SK-N-SH treated with all-trans-retinoic acid at 6 μM for 48 hours (cell line): ENCODE data around the gene PLEKHG4B.

Source experiments
- ATAC-seq: fragments of 200-7000 bp; cut with Tn5 transposase; 3 replicates; pipeline ENCODE4 v1.9.1; 2020; ENCODE audit warnings: mild to moderate bottlenecking, moderate library complexity
- ARNTL ChIP-seq: fragments of 450-650 bp; formaldehyde crosslinking; IDR thresholded peaks from 2 replicates; pipeline ENCODE4 v1.5.0; 2020; ENCODE audit warnings: low read depth, mild to moderate bottlenecking, moderate library complexity, borderline replicate concordance
- BACH2 ChIP-seq: fragments of 250-450 bp; sonication (Bioruptor Pico); IDR thresholded peaks from 2 replicates; pipeline ENCODE4 v1.9.0; 2021; ENCODE audit warnings: mild to moderate bottlenecking, borderline replicate concordance
- CSDC2 ChIP-seq: fragments of 250-450 bp; sonication (Bioruptor Pico); IDR thresholded peaks from 2 replicates; pipeline ENCODE4 v1.5.0; 2020; ENCODE audit warnings: mild to moderate bottlenecking, moderate library complexity
- ESRRG ChIP-seq: fragments of 250-450 bp; sonication (Bioruptor Pico); IDR thresholded peaks from 2 replicates; pipeline ENCODE4 v1.6.1; 2021; ENCODE audit warnings: mild to moderate bottlenecking
- GLIS3 ChIP-seq: fragments of 250-450 bp; sonication (Bioruptor Pico); IDR thresholded peaks from 2 replicates; pipeline ENCODE4 v1.5.0; 2020; ENCODE audit warnings: mild to moderate bottlenecking, moderate library complexity
- ISL1 ChIP-seq: fragments of 250-450 bp; sonication (Bioruptor Pico); IDR thresholded peaks from 2 replicates; pipeline ENCODE4 v2.1.2; 2022; ENCODE audit warnings: mild to moderate bottlenecking, moderate library complexity
- OSR1 ChIP-seq: fragments of 250-450 bp; sonication (Bioruptor Pico); IDR thresholded peaks from 2 replicates; pipeline ENCODE4 v1.8.0; 2022; ENCODE audit warnings: moderate library complexity, mild to moderate bottlenecking, inconsistent platforms
- PPARA ChIP-seq: fragments of 250-450 bp; sonication (Bioruptor Pico); IDR thresholded peaks from 2 replicates; pipeline ENCODE4 v1.5.0; 2020; ENCODE audit warnings: mild to moderate bottlenecking, borderline replicate concordance
- RARB ChIP-seq: fragments of 250-450 bp; sonication (Bioruptor Pico); IDR thresholded peaks from 2 replicates; pipeline ENCODE4 v1.8.0; 2021; ENCODE audit warnings: mild to moderate bottlenecking, moderate library complexity
- SNAI2 ChIP-seq: fragments of 250-450 bp; sonication (Bioruptor Pico); IDR thresholded peaks from 2 replicates; pipeline ENCODE4 v1.5.0; 2020; ENCODE audit warnings: mild to moderate bottlenecking, moderate library complexity
- TCF4 ChIP-seq: fragments of 250-450 bp; sonication (Bioruptor Pico); IDR thresholded peaks from 2 replicates; pipeline ENCODE4 v1.8.0; 2021; ENCODE audit warnings: mild to moderate bottlenecking, moderate library complexity, borderline replicate concordance
- TOX ChIP-seq: fragments of 250-450 bp; sonication (Bioruptor Pico); IDR thresholded peaks from 2 replicates; pipeline ENCODE4 v1.8.0; 2021; ENCODE audit warnings: mild to moderate bottlenecking, moderate library complexity, borderline replicate concordance
- ZC3H10 ChIP-seq: fragments of 250-450 bp; sonication (Bioruptor Pico); IDR thresholded peaks from 2 replicates; pipeline ENCODE4 v1.5.1; 2021; ENCODE audit warnings: mild to moderate bottlenecking, moderate library complexity
- ZFP30 ChIP-seq: fragments of 450-650 bp; formaldehyde crosslinking; IDR thresholded peaks from 2 replicates; pipeline ENCODE4 v1.5.0; 2022; ENCODE audit warnings: mild to moderate bottlenecking, moderate library complexity
- ZNF565 ChIP-seq: fragments of 450-650 bp; formaldehyde crosslinking; conservative IDR thresholded peaks from 2 replicates; pipeline ENCODE4 v1.5.0; 2020; ENCODE audit warnings: low read depth, mild to moderate bottlenecking, moderate library complexity
- ZNF70 ChIP-seq: fragments of 450-650 bp; formaldehyde crosslinking; IDR thresholded peaks from 2 replicates; pipeline ENCODE4 v1.5.0; 2020; ENCODE audit warnings: mild to moderate bottlenecking, moderate library complexity
- ZNF8 ChIP-seq: fragments of 450-650 bp; formaldehyde crosslinking; IDR thresholded peaks from 2 replicates; pipeline ENCODE4 v1.5.0; 2020; ENCODE audit warnings: mild to moderate bottlenecking, moderate library complexity
- TF ChIP-seq, protein P1 (sequence below): fragments of 250-450 bp; sonication (Bioruptor Pico); IDR thresholded peaks from 2 replicates; pipeline ENCODE4 v1.8.0; 2020; ENCODE audit warnings: mild to moderate bottlenecking, moderate library complexity, borderline replicate concordance
- TF ChIP-seq, protein P2 (sequence below): fragments of 250-450 bp; sonication (Bioruptor Pico); IDR thresholded peaks from 2 replicates; pipeline ENCODE4 v1.5.1; 2021; ENCODE audit warnings: mild to moderate bottlenecking, moderate library complexity
- TF ChIP-seq, protein P3 (sequence below): fragments of 250-450 bp; sonication (Bioruptor Pico); IDR thresholded peaks from 2 replicates; pipeline ENCODE4 v1.8.0; 2021; ENCODE audit warnings: low read depth, mild to moderate bottlenecking, moderate library complexity, borderline replicate concordance
- TF ChIP-seq, protein P4 (sequence below): fragments of 250-450 bp; sonication (Bioruptor Pico); IDR thresholded peaks from 2 replicates; pipeline ENCODE4 v1.5.0; 2020; ENCODE audit warnings: mild to moderate bottlenecking, moderate library complexity
- TF ChIP-seq, protein P5 (sequence below): fragments of 250-450 bp; sonication (Bioruptor Pico); IDR thresholded peaks from 2 replicates; pipeline ENCODE4 v1.5.1; 2020; ENCODE audit warnings: low read depth, mild to moderate bottlenecking, moderate library complexity

The PLEKHG4B gene

DNA sequence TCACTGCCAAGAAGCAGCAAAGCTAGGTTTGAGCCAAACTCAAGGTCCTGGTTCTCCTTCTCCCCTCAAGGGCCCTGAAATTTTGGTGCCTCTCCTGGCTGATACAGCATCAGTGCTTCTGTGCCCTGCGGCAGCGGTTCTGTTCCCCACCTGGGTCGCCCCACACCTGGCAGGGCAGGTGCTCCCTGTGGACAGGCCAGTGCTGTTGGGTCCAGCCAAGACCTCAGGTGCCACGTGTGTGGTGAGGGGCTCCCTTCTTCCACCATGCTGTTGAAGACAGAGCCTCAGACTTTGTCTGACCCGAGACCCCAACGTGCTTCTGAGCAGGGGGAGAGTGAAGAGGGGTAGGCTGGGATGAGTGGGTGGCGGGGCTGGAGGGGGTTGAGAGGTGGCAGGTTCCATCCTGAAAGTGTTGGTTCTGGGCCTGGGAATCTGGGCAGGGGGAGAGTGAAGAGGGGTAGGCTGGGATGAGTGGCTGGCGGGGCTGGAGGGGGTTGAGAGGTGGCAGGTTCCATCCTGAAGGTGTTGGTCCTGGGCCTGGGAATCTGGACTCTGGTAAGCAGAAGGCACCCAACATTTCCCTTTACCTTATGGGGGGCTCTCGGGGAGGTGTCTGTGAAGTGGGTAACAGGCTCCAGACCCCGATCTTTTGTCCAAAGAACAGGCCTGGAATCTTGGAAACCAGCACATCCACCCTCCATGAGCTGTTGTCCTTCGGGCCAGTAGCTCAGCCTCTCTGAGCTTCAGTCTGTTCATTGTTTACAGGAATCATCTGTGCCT lies 2.3 kb downstream of the PLEKHG4B start (continued):
- no peak for TF ChIP-seq BACH2
- no peak for TF ChIP-seq OSR1 (CRISPR knock-in tag)
- TF ChIP-seq, protein P1, sequence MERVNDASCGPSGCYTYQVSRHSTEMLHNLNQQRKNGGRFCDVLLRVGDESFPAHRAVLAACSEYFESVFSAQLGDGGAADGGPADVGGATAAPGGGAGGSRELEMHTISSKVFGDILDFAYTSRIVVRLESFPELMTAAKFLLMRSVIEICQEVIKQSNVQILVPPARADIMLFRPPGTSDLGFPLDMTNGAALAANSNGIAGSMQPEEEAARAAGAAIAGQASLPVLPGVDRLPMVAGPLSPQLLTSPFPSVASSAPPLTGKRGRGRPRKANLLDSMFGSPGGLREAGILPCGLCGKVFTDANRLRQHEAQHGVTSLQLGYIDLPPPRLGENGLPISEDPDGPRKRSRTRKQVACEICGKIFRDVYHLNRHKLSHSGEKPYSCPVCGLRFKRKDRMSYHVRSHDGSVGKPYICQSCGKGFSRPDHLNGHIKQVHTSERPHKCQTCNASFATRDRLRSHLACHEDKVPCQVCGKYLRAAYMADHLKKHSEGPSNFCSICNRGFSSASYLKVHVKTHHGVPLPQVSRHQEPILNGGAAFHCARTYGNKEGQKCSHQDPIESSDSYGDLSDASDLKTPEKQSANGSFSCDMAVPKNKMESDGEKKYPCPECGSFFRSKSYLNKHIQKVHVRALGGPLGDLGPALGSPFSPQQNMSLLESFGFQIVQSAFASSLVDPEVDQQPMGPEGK = no peak
- no peak for TF ChIP-seq TOX (CRISPR knock-in tag)

DNA sequence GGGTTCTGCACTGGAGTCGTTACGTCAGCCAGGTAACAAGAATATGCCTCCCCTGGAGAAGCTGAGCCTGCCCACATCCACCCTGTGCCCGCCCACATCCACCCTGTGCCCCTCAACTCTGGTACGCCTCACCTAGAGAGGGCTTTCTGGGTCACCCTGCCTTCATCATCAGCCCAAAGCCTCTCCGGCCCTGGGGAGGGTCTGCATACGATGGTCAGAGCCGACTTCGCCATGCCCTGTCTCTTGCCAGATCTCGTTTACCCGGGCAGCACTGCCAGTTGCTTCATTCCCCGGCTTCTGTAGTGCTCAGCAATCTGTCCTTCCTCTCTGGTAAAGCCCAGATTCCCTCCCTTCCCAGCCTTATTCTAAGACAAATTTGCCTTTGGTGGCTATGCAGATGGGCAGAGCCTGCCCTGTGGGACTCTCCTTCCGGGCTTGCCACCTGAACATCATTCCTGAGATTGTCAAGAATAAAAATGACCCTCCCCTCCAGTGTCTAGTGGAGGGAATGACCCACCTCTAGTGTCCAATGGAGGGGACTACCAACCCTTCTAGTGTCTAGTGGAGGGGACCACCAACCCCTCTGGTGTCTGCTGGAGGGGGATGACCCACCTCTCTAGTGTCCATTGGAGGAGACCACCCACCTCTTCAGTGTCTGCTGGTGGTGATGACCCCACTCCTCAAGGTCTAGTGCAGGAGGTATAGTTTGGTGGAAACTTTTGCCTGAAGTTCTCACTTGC lies 3.4 kb downstream of the PLEKHG4B start:
- no peak for ATAC-seq
- TF ChIP-seq BACH2 = no peak
- no peak for TF ChIP-seq GLIS3
- no peak for TF ChIP-seq ARNTL (CRISPR knock-in tag)
- TF ChIP-seq TOX (CRISPR knock-in tag) = no peak
- TF ChIP-seq SNAI2 = no peak
- TF ChIP-seq, protein P2, sequence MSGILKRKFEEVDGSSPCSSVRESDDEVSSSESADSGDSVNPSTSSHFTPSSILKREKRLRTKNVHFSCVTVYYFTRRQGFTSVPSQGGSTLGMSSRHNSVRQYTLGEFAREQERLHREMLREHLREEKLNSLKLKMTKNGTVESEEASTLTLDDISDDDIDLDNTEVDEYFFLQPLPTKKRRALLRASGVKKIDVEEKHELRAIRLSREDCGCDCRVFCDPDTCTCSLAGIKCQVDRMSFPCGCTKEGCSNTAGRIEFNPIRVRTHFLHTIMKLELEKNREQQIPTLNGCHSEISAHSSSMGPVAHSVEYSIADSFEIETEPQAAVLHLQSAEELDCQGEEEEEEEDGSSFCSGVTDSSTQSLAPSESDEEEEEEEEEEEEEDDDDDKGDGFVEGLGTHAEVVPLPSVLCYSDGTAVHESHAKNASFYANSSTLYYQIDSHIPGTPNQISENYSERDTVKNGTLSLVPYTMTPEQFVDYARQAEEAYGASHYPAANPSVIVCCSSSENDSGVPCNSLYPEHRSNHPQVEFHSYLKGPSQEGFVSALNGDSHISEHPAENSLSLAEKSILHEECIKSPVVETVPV = no peak
- TF ChIP-seq, protein P3, sequence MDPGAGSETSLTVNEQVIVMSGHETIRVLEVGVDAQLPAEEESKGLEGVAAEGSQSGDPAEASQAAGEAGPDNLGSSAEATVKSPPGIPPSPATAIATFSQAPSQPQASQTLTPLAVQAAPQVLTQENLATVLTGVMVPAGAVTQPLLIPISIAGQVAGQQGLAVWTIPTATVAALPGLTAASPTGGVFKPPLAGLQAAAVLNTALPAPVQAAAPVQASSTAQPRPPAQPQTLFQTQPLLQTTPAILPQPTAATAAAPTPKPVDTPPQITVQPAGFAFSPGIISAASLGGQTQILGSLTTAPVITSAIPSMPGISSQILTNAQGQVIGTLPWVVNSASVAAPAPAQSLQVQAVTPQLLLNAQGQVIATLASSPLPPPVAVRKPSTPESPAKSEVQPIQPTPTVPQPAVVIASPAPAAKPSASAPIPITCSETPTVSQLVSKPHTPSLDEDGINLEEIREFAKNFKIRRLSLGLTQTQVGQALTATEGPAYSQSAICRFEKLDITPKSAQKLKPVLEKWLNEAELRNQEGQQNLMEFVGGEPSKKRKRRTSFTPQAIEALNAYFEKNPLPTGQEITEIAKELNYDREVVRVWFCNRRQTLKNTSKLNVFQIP (CRISPR knock-in tag) = no peak
- TF ChIP-seq PPARA (CRISPR knock-in tag) = no peak
- no peak for TF ChIP-seq TCF4 (CRISPR knock-in tag)
- no peak for TF ChIP-seq ZC3H10 (CRISPR knock-in tag)
- TF ChIP-seq OSR1 (CRISPR knock-in tag) = no peak

DNA sequence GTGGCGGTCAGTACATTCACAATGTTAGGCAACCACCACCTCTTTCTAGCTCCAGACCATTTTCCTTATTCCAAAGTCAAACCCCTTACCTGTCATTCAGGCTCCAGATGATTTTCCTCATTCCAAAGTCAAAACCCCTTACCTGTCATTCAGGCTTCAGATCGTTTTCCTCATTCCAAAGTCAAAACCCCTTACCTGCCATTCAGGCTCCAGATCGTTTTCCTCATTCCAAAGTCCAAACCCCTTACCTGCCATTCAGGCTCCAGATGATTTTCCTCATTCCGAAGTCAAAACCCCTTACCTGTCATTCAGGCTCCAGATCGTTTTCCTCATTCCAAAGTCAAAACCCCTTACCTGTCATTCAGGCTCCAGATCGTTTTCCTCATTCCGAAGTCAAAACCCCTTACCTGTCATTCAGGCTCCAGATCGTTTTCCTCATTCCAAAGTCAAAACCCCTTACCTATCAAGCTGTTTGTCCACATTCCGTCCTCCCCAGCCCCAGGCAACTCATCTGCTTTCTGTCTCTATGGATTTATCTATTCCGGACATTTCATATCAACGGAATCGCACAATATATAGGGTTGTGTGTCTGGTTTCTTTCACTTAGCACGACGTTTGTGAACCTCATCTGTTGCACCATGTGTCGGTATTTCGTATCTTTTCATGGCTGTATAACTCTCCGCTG lies 5.2 kb downstream of the PLEKHG4B start:
- TF ChIP-seq TOX (CRISPR knock-in tag) = no peak
- TF ChIP-seq ZC3H10 (CRISPR knock-in tag) = no peak
- no peak for TF ChIP-seq ZNF565
- TF ChIP-seq, protein P2 = no peak
- TF ChIP-seq ZFP30 (CRISPR knock-in tag) = no peak
- no peak for TF ChIP-seq ESRRG (CRISPR knock-in tag)
- ATAC-seq = no peak

DNA sequence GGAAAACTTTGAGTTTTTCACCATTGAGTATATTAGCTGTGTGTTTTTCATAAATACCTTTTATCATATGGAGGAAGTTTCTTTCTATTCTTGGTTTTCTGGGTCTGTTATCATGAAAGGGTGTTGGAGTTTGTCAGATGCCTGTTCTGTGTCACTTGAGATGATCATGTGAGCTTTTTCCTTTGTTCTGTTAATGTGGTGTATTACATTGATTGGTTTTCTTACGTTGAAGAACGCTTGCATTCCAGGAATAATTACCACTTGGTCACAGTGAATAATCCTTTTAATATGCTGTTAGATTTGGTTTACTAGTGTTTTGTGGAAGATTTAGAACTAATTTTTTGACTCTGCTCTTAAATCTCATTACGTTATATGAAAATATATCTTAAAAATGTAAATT lies 7.8 kb downstream of the PLEKHG4B start:
- TF ChIP-seq CSDC2 (CRISPR knock-in tag) (no peak), ISL1 (CRISPR knock-in tag) (no peak), BACH2 (no peak), ZNF70 (CRISPR knock-in tag) (no peak), ZFP30 (CRISPR knock-in tag) (no peak), ZNF8 (no peak), RARB (CRISPR knock-in tag) (no peak), ZNF565 (no peak), GLIS3 (no peak)
- TF ChIP-seq, protein P4, sequence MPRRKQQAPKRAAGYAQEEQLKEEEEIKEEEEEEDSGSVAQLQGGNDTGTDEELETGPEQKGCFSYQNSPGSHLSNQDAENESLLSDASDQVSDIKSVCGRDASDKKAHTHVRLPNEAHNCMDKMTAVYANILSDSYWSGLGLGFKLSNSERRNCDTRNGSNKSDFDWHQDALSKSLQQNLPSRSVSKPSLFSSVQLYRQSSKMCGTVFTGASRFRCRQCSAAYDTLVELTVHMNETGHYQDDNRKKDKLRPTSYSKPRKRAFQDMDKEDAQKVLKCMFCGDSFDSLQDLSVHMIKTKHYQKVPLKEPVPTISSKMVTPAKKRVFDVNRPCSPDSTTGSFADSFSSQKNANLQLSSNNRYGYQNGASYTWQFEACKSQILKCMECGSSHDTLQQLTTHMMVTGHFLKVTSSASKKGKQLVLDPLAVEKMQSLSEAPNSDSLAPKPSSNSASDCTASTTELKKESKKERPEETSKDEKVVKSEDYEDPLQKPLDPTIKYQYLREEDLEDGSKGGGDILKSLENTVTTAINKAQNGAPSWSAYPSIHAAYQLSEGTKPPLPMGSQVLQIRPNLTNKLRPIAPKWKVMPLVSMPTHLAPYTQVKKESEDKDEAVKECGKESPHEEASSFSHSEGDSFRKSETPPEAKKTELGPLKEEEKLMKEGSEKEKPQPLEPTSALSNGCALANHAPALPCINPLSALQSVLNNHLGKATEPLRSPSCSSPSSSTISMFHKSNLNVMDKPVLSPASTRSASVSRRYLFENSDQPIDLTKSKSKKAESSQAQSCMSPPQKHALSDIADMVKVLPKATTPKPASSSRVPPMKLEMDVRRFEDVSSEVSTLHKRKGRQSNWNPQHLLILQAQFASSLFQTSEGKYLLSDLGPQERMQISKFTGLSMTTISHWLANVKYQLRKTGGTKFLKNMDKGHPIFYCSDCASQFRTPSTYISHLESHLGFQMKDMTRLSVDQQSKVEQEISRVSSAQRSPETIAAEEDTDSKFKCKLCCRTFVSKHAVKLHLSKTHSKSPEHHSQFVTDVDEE (CRISPR knock-in tag) = no peak
- TF ChIP-seq, protein P5, sequence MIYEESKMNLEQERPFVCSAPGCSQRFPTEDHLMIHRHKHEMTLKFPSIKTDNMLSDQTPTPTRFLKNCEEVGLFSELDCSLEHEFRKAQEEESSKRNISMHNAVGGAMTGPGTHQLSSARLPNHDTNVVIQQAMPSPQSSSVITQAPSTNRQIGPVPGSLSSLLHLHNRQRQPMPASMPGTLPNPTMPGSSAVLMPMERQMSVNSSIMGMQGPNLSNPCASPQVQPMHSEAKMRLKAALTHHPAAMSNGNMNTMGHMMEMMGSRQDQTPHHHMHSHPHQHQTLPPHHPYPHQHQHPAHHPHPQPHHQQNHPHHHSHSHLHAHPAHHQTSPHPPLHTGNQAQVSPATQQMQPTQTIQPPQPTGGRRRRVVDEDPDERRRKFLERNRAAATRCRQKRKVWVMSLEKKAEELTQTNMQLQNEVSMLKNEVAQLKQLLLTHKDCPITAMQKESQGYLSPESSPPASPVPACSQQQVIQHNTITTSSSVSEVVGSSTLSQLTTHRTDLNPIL = no peak
- TF ChIP-seq, protein P3 (CRISPR knock-in tag) = no peak
- no peak for ATAC-seq
